ENCODE data around the gene MEX3D.

GRCh38 chr19:1522061-1522460 is 46.1 kb downstream of the MEX3D start:
- no peak for TF ChIP-seq POLR2A (IDR thresholded peaks at IDR 0.05)
- TF ChIP-seq, protein P1, sequence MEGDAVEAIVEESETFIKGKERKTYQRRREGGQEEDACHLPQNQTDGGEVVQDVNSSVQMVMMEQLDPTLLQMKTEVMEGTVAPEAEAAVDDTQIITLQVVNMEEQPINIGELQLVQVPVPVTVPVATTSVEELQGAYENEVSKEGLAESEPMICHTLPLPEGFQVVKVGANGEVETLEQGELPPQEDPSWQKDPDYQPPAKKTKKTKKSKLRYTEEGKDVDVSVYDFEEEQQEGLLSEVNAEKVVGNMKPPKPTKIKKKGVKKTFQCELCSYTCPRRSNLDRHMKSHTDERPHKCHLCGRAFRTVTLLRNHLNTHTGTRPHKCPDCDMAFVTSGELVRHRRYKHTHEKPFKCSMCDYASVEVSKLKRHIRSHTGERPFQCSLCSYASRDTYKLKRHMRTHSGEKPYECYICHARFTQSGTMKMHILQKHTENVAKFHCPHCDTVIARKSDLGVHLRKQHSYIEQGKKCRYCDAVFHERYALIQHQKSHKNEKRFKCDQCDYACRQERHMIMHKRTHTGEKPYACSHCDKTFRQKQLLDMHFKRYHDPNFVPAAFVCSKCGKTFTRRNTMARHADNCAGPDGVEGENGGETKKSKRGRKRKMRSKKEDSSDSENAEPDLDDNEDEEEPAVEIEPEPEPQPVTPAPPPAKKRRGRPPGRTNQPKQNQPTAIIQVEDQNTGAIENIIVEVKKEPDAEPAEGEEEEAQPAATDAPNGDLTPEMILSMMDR (IDR thresholded peaks at IDR 0.05): no peak
